Ascending aorta (tissue), 2 donors: Measurements from ENCODE around the gene MINDY1. TPM values are rescaled to one million over a fixed set of nuclear protein-coding genes. Genes with fewer than 3 reads are reported as not detected.

Experiments
- DNase-seq, 2 donors: peaks; one replicate each; pipeline ENCODE4 v3.0.0-alpha.2; 2019; ENCODE audit warnings: low spot score in 2 of 2
- H3K27ac ChIP-seq, 2 donors: fragments of 200-600 bp; sonication (generic); one replicate each; pipeline ENCODE4 v1.5.1; 2016 to 2017; ENCODE audit warnings: mild to moderate bottlenecking in 1 of 2
- H3K27me3 ChIP-seq: fragments of 200-600 bp; sonication (generic); one replicate; pipeline ENCODE4 v1.5.1; 2017
- H3K36me3 ChIP-seq, 2 donors: fragments of 200-600 bp; sonication (generic); one replicate each; pipeline ENCODE4 v1.5.1; 2016
- H3K4me1 ChIP-seq, 2 donors: fragments of 200-600 bp; sonication (generic); one replicate each; pipeline ENCODE4 v1.5.1; 2016 to 2017; ENCODE audit warnings: mild to moderate bottlenecking in 1 of 2
- H3K4me3 ChIP-seq, 2 donors: fragments of 200-600 bp; sonication (generic); one replicate each; pipeline ENCODE4 v1.5.1; 2016 to 2017; ENCODE audit warnings: mild to moderate bottlenecking in 1 of 2
- H3K9me3 ChIP-seq, 2 donors: fragments of 200-600 bp; sonication (generic); one replicate each; pipeline ENCODE4 v1.5.1; 2016
- intact Hi-C: fragments of 100-400 bp; cut with DNase I; formaldehyde crosslinking; loops from one replicate; pipeline ENCODE4 v1.15.1; 2023
- total RNA-seq: library from RNA; depleted of rRNA; stranded (reverse); fragments of >200 nt; gene quantifications from one replicate; pipeline ENCODE4 v1.1.0, GENCODE V29; 2016
- TF ChIP-seq, protein P1 (sequence below), 3 experiments: fragments of 200-600 bp in 2 of 3; fragments of 450-650 bp in 1 of 3; sonication (generic) in 2 of 3; IDR thresholded peaks; one replicate each; pipeline ENCODE4 v1.5.1; 2016 to 2019; ENCODE audit warnings: antibody characterized with exemption in 3 of 3, mild to moderate bottlenecking in 1 of 3, moderate library complexity in 1 of 3

Gene MINDY1
- total RNA-seq, 1 donor from 2014 or later: 9.7 TPM

DNA sequence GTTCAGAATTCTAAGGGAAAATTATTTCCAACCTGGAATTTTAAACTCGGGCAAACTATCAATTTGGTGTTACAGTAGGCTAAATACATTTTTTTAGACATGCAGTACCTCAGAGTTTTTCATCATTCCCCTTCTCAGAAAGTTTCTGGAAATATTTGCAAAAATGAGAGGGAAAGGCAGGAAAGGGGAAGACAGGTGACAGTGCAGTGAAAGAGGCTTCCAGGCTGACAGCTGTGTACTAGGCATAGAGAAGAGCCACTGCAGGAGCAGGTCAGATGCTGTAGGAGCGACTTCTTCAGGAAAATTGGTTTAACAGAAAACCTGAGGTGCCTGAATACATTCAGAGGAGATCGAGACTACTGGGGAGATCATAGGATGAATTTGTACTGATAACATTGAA, 52.0 kb downstream of the MINDY1 start:
- H3K36me3 ChIP-seq: peaks cover 62 to 97% of the 10 kb centered on the region in 2 donors
- no peaks in the 10 kb centered on the region for H3K27me3 ChIP-seq
- H3K4me3 ChIP-seq: no peak overlapping the region
- no peaks in the 10 kb centered on the region for H3K9me3 ChIP-seq
- no peaks in the 10 kb centered on the region for H3K4me1 ChIP-seq
- DNase-seq: no peak
- TF ChIP-seq, protein P1, sequence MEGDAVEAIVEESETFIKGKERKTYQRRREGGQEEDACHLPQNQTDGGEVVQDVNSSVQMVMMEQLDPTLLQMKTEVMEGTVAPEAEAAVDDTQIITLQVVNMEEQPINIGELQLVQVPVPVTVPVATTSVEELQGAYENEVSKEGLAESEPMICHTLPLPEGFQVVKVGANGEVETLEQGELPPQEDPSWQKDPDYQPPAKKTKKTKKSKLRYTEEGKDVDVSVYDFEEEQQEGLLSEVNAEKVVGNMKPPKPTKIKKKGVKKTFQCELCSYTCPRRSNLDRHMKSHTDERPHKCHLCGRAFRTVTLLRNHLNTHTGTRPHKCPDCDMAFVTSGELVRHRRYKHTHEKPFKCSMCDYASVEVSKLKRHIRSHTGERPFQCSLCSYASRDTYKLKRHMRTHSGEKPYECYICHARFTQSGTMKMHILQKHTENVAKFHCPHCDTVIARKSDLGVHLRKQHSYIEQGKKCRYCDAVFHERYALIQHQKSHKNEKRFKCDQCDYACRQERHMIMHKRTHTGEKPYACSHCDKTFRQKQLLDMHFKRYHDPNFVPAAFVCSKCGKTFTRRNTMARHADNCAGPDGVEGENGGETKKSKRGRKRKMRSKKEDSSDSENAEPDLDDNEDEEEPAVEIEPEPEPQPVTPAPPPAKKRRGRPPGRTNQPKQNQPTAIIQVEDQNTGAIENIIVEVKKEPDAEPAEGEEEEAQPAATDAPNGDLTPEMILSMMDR (IDR thresholded peaks at IDR 0.05): no peak
- no peak overlapping the region for H3K27ac ChIP-seq
- intact Hi-C loops: no loop called here

Other genes starting within 250 kb of the MINDY1 start
- 32.1 TPM for gene CTSS, start 241.1 kb downstream of the MINDY1 start, total RNA-seq
- gene CTSK, start 198.6 kb downstream of the MINDY1 start, total RNA-seq: 44.0 TPM
- gene ARNT, start 130.3 kb downstream of the MINDY1 start, total RNA-seq: 13.0 TPM
- not detected for gene CTXND2, start 119.8 kb downstream of the MINDY1 start, total RNA-seq
- gene SETDB1, start 80.5 kb downstream of the MINDY1 start, total RNA-seq: 21.3 TPM
- gene CERS2, start 32.1 kb downstream of the MINDY1 start, total RNA-seq: 114 TPM
- not detected for gene ANXA9, start 24.6 kb downstream of the MINDY1 start, total RNA-seq
- 36.5 TPM for gene PRUNE1, start 1.5 kb upstream of the MINDY1 start, total RNA-seq
- not detected for gene BNIPL, start 29.7 kb upstream of the MINDY1 start, total RNA-seq
- gene C1orf56, start 40.8 kb upstream of the MINDY1 start, total RNA-seq: 11.4 TPM
- 42.4 TPM for gene CDC42SE1, start 52.7 kb upstream of the MINDY1 start, total RNA-seq
- 3.6 TPM for gene MLLT11, start 53.5 kb upstream of the MINDY1 start, total RNA-seq
- gene GABPB2, start 63.9 kb upstream of the MINDY1 start, total RNA-seq: 3.7 TPM
- 31.8 TPM for gene SEMA6C, start 139.7 kb upstream of the MINDY1 start, total RNA-seq
- not detected for gene TNFAIP8L2, start 149.7 kb upstream of the MINDY1 start, total RNA-seq
- gene LYSMD1, start 159.0 kb upstream of the MINDY1 start, total RNA-seq: 0.85 TPM
- gene SCNM1, start 159.2 kb upstream of the MINDY1 start, total RNA-seq: 27.4 TPM
- not detected for gene TMOD4, start 169.1 kb upstream of the MINDY1 start, total RNA-seq
- gene VPS72, start 183.3 kb upstream of the MINDY1 start, total RNA-seq: 33.6 TPM
- gene PIP5K1A, start 191.7 kb upstream of the MINDY1 start, total RNA-seq: 36.5 TPM
- gene PSMD4, start 247.8 kb upstream of the MINDY1 start, total RNA-seq: 83.5 TPM